ENCODE data around the gene OMG.
"Not testable (repeated sequence)": the region's sequence is repeated elsewhere in the genome, so short reads cannot be mapped to it uniquely, and the experiment has no call there.

OMG gene

GRCh38 chr17:31297090-31297489 is at the start of gene OMG:
Gene OMG, minus strand, starts transcription at chr17:31297239. Its CDS starts 908 bp downstream, at chr17:31296331.
- no peak within 1 kb of the TSS for H3K4me3 ChIP-seq (ENCODE audit: low read length)
- DNase-seq (ENCODE audit: low read depth) = no peak
- TF ChIP-seq, protein P1, sequence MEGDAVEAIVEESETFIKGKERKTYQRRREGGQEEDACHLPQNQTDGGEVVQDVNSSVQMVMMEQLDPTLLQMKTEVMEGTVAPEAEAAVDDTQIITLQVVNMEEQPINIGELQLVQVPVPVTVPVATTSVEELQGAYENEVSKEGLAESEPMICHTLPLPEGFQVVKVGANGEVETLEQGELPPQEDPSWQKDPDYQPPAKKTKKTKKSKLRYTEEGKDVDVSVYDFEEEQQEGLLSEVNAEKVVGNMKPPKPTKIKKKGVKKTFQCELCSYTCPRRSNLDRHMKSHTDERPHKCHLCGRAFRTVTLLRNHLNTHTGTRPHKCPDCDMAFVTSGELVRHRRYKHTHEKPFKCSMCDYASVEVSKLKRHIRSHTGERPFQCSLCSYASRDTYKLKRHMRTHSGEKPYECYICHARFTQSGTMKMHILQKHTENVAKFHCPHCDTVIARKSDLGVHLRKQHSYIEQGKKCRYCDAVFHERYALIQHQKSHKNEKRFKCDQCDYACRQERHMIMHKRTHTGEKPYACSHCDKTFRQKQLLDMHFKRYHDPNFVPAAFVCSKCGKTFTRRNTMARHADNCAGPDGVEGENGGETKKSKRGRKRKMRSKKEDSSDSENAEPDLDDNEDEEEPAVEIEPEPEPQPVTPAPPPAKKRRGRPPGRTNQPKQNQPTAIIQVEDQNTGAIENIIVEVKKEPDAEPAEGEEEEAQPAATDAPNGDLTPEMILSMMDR (IDR thresholded peaks at IDR 0.05; ENCODE audit: insufficient read depth, low read depth, low read length, missing control alignments) = no peak

GRCh38 chr17:31345191-31345747 is 48.2 kb upstream of the OMG start:
- not testable (repeated sequence) for H3K4me3 ChIP-seq (ENCODE audit: low read length); DNase-seq (ENCODE audit: low read depth)

GRCh38 chr17:31339906-31340661 is 43.0 kb upstream of the OMG start:
- DNase-seq (ENCODE audit: low read depth) = peak; percentile 80

GRCh38 chr17:31329221-31329620 is 32.2 kb upstream of the OMG start:
- peak; percentile 51 for DNase-seq (ENCODE audit: low read depth)
- H3K4me3 ChIP-seq (ENCODE audit: low read length) = no peak overlapping the region
- TF ChIP-seq, protein P1 (IDR thresholded peaks at IDR 0.05; ENCODE audit: insufficient read depth, low read depth, low read length, missing control alignments) = no peak

More at GRCh38 chr17:31339906-31340661, 43.0 kb upstream of the OMG start:
- TF ChIP-seq, protein P1 (IDR thresholded peaks at IDR 0.05; ENCODE audit: insufficient read depth, low read depth, low read length, missing control alignments) = no peak
- H3K4me3 ChIP-seq (ENCODE audit: low read length) = no peak overlapping the region

- TF ChIP-seq, protein P1 (IDR thresholded peaks at IDR 0.05; ENCODE audit: insufficient read depth, low read depth, low read length, missing control alignments) = no peak
- no peak overlapping the region for H3K4me3 ChIP-seq (ENCODE audit: low read length)
- DNase-seq (ENCODE audit: low read depth) = no peak
Measured at GRCh38 chr17:31328160-31328535, 31.1 kb upstream of the OMG start.

GRCh38 chr17:31327534-31328159 is 30.6 kb upstream of the OMG start:
- DNase-seq (ENCODE audit: low read depth) = peak; percentile 83
- H3K4me3 ChIP-seq (ENCODE audit: low read length) = no peak overlapping the region
- TF ChIP-seq, protein P1 (IDR thresholded peaks at IDR 0.05; ENCODE audit: insufficient read depth, low read depth, low read length, missing control alignments) = no peak

DNA sequence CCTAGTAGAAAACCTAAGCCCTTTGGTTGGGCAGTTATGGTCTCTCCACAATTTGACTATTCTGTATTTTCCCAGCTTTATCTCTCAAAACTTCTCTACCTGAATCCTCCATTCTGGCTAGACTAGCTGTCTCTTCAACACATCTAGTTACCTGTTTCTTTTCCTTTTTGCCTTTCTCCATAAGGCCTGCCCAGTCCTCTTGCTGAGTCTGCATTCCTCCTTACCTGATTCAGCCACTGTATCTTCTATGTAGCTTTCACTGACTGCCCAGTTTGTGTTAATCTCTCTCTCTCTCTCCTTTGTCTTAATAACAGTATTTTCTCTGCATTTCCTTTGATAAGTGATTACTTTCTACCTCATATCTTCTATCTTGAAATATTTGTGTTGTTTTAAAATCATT is 26.5 kb upstream of the OMG start:
- no peak overlapping the region for H3K4me3 ChIP-seq (ENCODE audit: low read length)
- peak; percentile 15 for DNase-seq (ENCODE audit: low read depth)
- TF ChIP-seq, protein P1 (IDR thresholded peaks at IDR 0.05; ENCODE audit: insufficient read depth, low read depth, low read length, missing control alignments) = no peak
